ENCODE results near the gene SPATA31C1.
A peak's percentile ranks its signal among the peaks of the same experiment; 100 is the strongest.
"Not testable (repeated sequence)": the region's sequence is repeated elsewhere in the genome, so short reads cannot be mapped to it uniquely, and the experiment has no call there.

SPATA31C1 gene

DNA sequence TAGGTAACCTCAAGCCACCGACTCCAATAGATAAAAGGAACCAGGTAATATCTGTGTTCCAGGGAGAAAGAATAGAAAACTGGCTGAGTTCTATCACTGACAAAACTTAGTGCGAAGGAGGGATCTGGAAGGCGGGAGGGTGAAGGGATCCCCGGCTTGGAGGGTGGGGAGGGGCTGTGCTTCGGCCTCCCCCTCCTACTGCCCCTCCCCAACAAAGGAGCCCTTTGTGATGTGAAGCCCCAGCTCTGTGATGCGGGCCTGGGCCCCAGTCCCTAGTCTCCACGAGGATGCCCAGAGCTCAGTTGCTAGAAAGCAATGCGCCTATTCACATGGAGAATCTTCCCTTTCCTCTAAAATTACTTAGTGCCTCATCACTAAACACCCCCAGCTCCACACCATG lies at the start of gene SPATA31C1:
Gene SPATA31C1, plus strand, starts transcription at position 301 of the 400 bp plus-strand sequence.
- not testable (repeated sequence) for DNase-seq

DNA sequence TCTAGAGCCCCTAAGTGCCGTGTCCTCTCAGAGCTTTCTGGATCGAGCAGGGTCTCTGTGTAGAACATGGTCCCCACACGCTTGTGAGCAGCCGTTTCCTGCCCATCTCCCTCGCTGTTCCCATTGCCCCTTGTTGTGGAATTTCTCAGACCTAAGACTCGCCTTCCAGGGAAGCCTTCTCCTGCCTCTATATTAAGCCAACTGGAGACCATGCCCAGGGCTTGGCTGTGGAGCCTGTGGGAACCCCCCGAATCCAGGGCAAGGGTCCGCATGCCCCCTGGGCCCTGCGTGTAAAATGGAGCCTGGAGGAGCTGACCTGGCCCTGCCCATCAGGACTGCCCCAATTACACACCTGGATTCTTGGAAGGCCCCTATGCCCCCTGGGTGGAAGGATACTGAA lies 49.6 kb upstream of the SPATA31C1 start:
- DNase-seq, result no peak

DNA sequence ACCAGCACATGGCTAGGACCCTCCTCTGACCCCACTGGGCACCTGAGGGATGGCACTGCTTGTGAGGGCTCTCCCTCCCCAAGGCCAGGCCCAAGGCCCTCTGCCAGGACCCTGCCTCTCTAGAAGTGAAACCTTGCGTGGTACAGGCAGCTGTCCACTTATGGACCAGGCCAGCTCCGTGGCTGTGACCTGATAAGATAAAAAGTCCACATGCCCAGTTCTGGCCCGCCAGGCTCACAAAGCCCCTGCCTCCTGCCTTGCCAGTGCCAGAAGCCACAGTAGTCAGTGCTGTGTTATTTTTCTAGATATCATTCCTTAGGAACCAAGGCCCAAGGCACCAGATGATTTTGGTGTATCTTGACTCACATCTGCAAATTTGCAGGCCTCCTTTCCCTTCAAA lies 49.1 kb upstream of the SPATA31C1 start:
- DNase-seq, result no peak

DNA sequence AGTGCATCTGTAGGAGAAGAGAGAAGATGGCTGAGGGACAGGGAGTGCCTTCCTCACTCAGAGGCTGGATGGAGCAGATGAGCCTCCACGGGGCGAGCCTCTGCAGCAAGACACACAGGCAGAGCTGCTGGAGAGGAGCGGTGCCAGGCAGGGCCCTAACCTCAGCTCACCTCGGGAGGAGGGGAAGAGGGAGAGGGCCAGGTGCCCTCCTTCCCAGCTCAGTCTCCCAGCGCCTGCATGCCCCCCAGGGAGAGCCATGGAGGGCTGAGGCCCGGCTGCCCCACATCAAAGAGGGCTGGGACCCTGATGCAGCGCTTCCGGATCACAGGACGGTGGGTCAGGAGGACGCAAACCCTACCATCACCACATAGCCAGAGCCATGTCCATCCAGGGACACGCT lies 48.7 kb upstream of the SPATA31C1 start:
- DNase-seq, result no peak

DNA sequence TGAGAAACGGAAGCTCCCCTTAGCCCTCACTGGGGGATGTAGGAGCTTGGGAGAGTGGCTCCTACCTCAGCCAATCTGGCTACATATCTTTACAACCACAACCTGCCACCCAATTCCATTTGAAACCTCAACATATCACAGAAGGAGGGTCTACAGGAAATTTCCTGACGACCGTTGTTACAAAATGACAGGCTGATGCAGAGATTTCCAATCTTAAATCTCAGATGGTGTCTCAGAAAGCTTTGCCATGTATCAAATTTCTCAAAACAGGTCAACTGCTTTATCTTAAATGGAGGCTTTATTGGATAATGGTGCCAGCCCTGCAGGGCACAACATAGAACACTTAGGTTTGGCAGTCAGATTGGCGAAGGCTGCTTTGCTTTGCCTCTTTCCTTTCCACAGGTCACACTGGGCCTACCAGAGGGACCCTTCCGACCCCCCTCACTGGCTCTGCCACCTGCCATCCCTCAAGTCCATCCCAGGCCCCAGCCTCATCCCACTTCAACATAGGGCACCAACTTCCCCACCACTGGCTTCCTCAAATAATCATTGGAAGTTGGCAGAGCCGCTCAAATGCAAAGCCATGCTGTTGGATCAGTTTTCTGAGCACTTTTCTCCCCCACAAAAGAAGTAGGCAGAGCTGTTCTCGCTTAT lies 46.2 kb upstream of the SPATA31C1 start:
- DNase-seq, result no peak

DNA sequence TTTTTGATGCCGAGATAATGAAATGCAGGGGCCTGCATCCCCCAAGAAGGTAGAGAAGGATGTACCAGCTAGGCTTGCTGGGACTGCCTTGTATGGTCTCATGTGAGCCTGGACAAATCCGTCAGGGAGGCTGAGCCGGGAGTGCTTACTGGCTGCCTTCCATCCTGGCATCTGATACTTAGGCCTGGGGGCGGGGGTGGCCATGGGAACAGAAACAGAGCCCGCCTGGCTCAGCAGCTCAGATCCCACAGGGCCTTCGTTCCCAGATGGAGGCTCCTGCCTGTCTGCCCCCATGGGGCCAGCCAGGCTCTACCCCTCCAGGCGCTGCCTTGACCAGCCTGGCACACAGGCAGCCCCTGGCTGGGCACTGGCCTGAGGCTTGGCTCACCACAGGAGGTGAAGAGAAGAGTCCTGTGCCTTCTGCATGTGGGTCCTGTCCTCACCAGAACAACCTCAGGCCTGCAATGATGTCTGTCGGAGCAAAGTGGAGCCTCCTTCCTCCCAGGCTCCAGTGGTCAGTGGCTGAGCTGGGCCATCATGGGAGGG lies 45.6 kb upstream of the SPATA31C1 start:
- DNase-seq, result no peak

DNA sequence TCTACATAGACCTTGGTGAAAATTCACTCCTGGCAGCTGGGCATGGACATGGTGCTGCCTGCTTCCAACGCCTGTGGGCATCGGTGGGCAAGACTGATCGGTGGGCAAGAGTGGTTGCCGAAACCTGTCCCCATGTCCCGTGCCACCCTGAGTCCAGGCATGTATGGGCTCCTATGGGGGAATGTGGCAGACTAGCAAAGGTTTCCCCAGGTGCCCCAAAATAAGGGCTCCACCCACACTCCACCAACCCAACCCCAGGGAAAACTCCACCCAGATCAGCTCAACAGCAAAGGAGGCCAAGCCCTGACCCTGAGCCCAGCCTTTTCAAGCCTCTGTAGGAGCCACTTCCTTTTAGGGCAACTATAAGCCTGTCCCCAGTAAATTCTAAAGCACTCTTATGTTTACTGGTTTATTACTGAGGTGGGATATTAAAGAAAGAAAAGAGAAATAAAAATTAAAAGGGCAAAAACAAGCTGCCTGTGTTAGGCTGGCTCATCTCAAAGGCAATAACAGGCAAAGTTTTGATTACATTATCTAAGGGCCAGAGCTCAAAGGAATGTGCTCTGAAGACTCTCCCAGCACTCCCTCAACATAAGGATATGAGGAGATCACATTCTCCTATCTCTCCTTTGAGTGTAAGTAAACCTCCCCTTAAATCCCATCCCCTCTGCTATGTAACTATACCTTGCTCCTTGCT lies 44.0 kb upstream of the SPATA31C1 start:
- no peak for DNase-seq

DNA sequence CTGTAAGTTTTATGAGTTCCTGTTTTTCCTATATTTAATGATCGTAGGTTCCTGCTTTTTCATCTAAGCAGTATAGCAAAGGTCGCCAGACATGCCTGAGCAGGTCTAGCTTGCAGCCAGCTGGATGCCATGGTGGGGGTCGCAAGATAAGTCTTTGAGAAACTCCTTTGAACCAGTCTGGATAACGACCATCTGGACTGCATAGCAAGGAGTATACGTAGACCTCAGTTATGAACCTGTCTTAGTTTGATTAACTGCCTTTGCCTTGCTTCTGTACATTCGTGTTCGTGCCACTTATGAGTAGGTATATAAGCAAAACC lies 43.5 kb upstream of the SPATA31C1 start:
- DNase-seq, result no peak

DNA sequence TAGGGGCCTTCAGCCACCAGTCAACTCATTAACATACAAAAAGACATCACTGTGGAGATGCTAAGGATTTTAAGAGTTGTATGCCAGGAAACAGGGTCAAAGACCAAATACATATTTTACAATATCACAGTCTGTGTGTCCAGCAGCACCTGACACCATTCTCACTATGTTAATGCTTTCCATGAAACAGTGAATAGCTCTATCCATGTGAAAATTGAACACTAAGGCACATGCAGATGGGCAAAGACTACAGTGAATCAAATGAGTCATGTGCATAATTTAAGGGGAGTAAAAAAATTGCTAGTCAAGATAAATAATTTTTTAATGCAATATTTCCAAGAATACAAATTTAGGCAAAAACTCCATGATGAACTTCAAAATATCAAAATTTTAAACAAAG lies 42.7 kb upstream of the SPATA31C1 start:
- DNase-seq, result no peak

DNA sequence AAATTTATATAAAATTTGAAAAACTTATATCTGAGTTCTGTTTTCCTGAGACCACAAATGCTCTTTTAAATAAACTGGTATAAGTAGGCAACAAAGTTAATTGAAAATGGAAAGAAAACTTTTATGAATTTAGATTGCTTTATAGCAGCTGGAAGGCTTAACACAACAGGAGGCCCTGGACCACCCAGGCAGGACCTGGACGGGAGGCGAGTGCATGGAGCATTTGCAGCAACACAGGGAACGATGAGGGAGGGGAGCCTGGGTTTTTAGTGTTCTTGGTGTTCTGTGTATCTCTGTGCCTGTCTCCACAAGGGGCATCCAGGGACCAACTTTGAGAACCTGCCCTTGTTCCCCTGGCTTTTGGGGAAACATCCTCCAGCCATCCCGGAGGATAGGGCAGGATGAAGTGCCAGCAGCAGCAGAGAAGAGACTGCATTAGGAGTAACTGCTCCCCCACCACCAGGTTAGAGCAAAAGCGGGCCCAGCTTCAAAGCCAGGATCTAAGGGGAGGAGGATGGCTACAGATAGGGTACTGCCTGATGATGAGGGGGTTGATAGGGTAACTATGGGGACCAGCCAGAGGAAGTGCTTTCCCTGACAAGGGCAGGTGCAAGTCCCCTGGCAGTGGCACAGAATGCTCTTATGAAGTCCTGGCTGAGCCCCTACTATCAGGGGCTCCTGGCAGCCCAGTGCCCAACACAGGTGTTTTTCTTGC lies 41.8 kb upstream of the SPATA31C1 start:
- no peak for DNase-seq

DNA sequence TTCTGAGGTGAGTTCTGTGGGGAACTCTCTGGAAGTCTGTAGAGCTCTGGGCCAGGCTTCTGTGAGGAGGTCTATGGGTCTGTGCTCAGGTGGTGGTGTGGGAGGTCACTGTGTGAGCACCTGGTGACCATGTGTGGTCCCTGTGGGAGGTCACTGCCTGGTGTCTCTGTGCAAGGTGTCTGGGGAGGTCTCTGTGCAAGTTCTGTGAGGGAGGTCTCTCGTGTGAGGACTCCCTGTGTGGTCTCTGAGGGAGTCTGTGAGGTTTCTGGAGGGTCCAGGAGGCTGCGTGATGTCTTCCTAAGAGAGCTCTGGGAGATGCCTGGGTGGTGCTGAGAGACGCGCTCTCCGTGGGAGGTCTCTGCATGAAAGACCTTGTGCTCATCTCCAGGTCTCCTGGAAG lies 41.1 kb upstream of the SPATA31C1 start:
- DNase-seq, result no peak

DNA sequence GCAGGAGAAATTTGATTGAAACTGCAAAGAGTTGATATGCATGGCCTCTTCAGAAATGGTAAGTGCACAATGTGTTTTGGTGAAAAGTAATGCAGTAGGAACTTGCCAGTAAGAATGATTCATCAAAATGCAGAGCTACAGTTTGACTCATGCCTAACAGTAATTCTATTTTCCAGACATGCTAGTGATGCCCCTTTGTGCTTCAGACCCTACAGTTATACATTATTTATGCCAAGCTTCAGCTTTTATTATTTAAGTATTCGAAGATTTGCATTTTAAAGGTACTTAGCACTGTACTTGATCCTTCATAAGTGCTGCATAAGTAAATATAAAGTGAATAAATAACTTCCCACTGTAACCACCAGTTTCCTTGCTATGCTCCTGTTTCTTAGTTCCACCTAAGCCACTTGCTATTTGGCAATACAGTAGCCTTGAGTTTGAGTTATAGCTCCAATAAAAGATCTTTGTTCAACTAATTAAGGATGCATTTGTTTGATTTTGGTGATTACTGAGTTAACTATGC lies 38.7 kb upstream of the SPATA31C1 start:
- DNase-seq, result peak; percentile 9 to 10

DNA sequence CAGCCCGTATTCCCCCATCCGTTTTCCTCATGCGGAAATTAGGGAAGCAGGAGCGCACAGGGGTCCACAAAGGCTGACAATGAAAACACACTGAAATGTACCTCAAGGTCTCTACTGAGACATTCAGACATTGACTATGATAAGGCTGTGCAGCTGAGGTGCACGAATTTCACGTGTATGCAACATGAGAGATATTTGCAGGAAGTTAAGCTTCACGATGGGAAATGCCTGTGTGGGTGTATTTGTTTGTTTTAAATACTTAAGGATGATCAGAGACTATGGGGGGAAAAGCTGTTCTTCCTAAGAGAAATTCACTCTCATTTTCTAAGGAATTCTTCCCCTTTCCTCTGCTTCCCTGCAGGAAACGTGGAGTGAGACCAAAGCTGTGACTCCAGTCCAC lies 37.6 kb upstream of the SPATA31C1 start:
- DNase-seq, result no peak

DNA sequence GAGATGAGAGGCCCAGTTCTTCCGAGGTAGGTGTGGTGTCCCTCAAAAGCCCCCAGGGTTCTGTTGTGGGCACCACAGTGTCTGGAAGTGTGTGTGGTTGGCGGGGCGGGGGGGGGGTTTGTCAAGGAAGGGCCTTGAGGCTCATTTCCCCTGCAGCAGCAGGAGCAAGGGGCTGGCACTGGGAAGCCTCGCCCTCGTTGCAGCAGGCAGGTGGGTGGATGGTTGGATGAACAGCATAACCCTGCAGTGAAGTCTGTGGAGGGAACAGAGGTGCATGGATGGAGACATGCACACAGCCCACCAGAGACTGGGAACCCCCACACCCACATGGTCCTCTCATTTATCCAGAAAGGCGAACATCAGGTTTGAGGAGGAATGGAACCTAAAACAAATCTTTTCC lies 37.1 kb upstream of the SPATA31C1 start:
- DNase-seq, result no peak

DNA sequence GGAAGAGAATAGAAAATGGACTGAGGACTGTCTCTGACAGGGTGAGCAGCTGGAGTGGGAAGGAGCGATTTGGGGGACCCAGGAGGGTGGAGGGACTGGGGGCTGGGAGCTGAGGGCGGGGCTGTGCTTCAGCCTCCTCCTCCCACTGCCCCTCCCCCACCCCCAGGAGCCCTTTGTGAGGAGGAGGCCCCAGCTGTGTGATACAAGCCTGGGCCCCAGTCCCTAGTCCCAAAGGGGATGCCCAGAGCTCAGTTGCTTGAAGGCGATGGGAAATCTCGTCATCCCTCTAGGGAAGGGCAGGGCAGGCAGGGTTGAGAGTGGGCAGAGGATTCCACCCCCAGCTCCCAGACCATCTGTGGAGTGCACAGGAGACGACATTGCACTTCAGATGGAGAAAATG lies 35.1 kb upstream of the SPATA31C1 start, which contains the start of gene SPATA31E1:
Gene SPATA31E1, plus strand, starts transcription at position 251 of the 400 bp plus-strand sequence. Its CDS starts 15 bp downstream, at position 266.
- no peak for DNase-seq

DNA sequence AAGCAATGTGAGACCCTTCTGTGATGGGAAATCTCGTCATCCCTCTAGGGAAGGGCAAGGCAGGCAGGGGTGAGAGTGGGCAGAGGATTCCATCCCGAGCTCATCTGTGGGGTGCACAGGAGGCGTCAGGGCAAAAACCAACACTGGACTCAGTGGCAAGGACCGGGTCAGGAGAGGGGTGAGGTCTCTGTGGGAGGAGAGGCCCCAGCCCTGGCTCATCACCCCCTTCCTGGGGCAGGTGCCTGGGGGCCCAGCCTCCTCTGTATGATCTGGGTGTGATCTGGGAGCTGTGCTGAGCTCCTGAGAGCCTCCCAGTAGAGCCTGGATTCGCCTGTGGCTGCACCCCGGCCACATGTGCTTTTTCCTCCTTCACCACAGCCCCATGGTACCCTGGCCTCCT lies 34.5 kb upstream of the SPATA31C1 start:
- no peak for DNase-seq

DNA sequence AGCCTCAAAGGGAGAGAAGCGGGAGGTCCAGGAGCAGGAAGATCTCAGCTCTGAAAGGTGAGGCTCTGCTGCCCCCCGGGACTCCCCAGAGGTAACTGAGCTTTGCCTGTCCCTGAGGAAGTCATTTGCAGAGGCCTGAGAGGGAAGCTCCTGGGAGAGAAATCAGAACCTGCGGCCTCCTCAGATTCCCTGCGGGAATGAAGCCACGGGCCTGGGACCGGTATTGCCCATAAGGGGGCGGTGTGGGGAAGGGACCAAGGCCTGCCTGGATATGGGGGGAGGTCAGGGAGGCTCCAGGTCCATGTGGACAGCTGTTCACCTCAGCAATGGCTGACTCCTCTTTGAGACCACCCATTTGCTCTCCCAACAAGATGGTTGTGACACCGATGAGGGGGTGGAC lies 33.8 kb upstream of the SPATA31C1 start:
- no peak for DNase-seq

DNA sequence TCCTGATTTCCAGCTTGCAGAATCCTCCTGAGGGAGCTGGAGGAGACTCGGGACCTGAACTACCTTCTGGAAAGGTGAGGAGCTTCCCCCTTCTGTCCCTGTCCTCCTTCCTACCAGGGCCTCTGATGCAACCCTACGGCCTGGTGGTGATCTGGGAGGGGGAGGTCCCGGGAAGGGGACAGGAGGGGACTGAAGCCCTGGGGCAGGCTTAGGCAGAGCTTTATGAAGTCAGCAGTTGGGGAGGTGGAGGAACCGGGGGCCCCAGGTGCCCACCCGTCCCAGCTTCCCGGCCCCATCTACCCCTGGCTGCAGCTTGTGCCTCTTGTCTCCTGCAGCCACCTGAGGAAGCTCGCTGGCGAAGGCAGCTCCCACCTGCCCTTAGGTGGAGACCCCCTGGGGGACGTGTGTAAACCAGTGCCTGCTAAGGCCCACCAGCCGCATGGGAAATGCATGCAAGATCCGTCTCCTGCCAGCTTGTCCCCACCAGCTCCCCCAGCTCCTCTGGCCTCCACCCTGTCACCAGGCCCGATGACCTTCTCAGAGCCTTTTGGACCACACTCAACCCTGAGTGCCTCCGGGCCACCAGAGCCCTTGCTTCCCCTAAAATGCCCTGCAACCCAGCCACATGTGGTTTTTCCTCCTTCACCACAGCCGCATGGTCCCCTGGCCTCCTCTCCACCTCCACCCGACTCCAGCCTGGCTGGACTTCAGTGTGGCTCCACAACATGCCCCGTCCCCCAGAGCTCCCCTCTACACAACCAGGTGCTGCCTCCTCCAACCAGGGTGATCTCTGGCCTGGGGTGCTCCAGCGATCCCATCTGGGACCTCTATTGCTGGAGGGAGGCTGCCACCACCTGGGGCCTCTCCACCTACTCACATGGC lies 32.9 kb upstream of the SPATA31C1 start:
- no peak for DNase-seq

DNA sequence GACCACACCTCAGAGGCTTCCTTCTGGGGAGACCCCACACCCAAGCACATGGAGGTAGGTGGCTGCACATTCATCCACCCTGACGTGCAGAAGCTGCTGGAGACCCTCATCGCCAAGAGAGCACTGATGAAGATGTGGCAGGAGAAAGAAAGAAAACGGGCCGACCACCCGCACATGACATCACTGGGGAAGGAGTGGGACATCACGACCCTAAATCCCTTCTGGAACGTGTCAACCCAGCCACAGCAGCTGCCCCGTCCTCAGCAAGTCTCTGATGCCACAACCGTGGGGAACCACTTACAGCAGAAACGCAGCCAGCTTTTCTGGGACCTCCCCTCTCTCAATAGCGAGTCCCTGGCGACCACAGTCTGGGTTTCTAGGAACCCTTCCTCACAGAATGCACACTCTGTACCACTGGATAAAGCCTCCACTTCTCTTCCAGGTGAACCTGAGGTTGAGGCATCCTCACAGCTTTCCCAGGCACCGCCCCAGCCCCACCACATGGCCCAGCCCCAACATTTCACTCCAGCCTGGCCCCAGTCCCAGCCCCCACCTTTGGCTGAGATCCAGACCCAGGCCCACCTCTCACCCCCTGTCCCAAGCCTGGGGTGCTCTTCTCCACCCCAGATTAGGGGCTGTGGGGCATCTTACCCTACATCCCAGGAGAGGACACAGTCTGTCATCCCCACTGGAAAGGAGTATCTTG lies 32.1 kb upstream of the SPATA31C1 start:
- no peak for DNase-seq

DNA sequence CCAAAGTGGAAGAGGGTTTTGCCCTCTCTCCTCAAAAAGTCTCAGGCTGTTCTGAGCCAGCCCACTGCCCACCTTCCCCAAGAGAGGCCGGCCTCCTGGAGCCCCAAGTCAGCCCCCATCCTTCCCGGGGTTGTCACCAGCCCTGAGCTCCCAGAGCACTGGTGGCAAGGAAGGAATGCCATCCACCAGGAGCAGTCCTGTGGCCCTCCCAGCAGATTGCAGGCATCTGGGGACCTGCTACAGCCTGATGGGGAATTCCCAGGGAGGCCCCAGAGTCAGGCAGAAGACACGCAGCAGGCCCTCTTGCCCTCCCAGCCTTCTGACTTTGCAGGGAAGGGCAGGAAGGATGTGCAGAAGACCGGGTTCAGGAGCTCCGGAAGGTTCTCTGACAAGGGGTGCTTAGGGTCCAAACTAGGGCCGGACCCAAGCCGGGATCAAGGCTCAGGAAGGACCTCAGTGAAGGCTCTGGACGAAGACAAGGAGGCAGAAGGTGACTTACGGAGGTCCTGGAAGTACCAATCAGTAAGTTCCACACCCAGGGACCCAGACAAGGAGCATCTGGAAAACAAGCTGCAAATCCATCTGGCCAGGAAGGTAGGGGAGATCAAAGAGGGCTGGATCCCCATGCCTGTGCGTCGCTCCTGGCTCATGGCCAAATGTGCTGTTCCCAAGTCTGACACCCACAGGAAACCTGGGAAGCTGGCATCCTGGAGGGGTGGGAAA lies 31.4 kb upstream of the SPATA31C1 start:
- no peak for DNase-seq

DNA sequence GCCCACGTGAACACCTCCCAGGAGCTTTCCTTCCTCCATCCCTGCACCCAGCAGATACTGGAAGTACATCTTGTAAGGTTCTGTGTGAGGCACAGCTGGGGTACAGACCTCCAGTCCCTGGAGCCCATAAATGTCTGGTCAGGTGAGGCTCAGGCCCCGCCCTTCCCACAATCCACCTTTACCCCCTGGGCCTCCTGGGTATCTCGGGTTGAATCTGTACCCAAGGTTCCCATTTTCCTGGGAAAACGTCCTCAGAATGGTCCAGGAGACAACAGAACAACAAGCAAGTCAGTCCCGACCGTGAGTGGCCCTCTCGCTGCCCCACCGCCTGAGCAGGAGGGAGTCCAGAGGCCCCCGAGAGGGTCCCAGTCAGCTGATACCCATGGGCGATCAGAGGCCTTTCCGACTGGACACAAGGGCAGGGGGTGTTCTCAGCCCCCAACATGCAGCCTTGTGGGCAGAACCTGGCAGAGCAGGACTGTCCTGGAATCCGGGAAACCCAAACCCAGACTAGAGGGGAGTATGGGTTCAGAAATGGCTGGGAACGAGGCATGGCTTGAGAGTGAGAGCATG lies 30.7 kb upstream of the SPATA31C1 start:
- DNase-seq, result no peak

Data from inflammatory macrophage treated with lipopolysaccharide for 1 hour (primary cell).